ENCODE results near the gene BPIFB3.

GRCh38 chr20:33104336-33104735 lies 50.6 kb downstream of the BPIFB3 start:
- TF ChIP-seq CTCF (IDR thresholded peaks at IDR 0.05; ENCODE audit: low read depth, low read length, poor library complexity, severe bottlenecking) (no peak), EZH2phosphoT487 (IDR thresholded peaks at IDR 0.05; ENCODE audit: borderline replicate concordance, low read length) (no peak)
